ENCODE measurements around the gene METTL24.

- TF ChIP-seq, protein P1, sequence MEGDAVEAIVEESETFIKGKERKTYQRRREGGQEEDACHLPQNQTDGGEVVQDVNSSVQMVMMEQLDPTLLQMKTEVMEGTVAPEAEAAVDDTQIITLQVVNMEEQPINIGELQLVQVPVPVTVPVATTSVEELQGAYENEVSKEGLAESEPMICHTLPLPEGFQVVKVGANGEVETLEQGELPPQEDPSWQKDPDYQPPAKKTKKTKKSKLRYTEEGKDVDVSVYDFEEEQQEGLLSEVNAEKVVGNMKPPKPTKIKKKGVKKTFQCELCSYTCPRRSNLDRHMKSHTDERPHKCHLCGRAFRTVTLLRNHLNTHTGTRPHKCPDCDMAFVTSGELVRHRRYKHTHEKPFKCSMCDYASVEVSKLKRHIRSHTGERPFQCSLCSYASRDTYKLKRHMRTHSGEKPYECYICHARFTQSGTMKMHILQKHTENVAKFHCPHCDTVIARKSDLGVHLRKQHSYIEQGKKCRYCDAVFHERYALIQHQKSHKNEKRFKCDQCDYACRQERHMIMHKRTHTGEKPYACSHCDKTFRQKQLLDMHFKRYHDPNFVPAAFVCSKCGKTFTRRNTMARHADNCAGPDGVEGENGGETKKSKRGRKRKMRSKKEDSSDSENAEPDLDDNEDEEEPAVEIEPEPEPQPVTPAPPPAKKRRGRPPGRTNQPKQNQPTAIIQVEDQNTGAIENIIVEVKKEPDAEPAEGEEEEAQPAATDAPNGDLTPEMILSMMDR (IDR thresholded peaks at IDR 0.05) = no peak
- TF ChIP-seq POLR2A (IDR thresholded peaks at IDR 0.05) = no peak
- no peak for TF ChIP-seq POLR2AphosphoS5 (IDR thresholded peaks at IDR 0.05)
These were observed 47.2 kb downstream of the METTL24 start for GRCh38 chr6:110310861-110311446.
